ENCODE measurements around the gene CPM.

GRCh38 chr12:68958322-68958721 is 25.4 kb upstream of the CPM start:
- TF ChIP-seq POLR2AphosphoS5 (IDR thresholded peaks at IDR 0.05; ENCODE audit: insufficient read depth, low read depth, low read length) (no peak), FOS (IDR thresholded peaks at IDR 0.05; ENCODE audit: borderline replicate concordance, insufficient read depth, low read length) (no peak)
